MM.1S (cell line): ENCODE data around the gene MRPL16.

Source experiments
- DNase-seq: peaks from one replicate; pipeline ENCODE4 v3.0.0-alpha.2; 2015
- H2AFZ ChIP-seq: fragments of 300-600 bp; sonication (generic); 2 replicates; pipeline ENCODE4 v1.6.0; 2016; ENCODE audit warnings: antibody characterized with exemption, low read length
- H3F3A ChIP-seq: fragments of 300-600 bp; sonication (generic); 2 replicates; pipeline ENCODE4 v1.6.1; 2016; ENCODE audit warnings: mild to moderate bottlenecking, antibody characterized with exemption, low read length, moderate library complexity, mixed read lengths; ENCODE audit not compliant: insufficient read depth
- H3K27ac ChIP-seq: fragments of 300-600 bp; sonication (generic); 2 replicates; pipeline ENCODE4 v1.5.1; 2016; ENCODE audit warnings: mild to moderate bottlenecking, low read length
- H3K27me3 ChIP-seq: fragments of 300-600 bp; sonication (generic); replicated peaks from 2 replicates; pipeline ENCODE4 v1.6.0; 2016; ENCODE audit warnings: low read length; ENCODE audit not compliant: insufficient read depth
- H3K36me3 ChIP-seq: fragments of 300-600 bp; sonication (generic); replicated peaks from 2 replicates; pipeline ENCODE4 v1.6.1; 2016; ENCODE audit warnings: mild to moderate bottlenecking, low read length, mixed read lengths; ENCODE audit not compliant: insufficient read depth
- H3K4me1 ChIP-seq: fragments of 300-600 bp; sonication (generic); 2 replicates; pipeline ENCODE4 v1.6.1; 2016; ENCODE audit warnings: low read length, mixed read lengths
- H3K4me2 ChIP-seq: fragments of 300-600 bp; sonication (generic); 2 replicates; pipeline ENCODE4 v1.6.0; 2016; ENCODE audit warnings: low read depth, low read length
- H3K4me3 ChIP-seq: fragments of 300-600 bp; sonication (generic); 2 replicates; pipeline ENCODE4 v1.5.1; 2016; ENCODE audit warnings: low read length, mixed read lengths
- H3K79me2 ChIP-seq: fragments of 300-600 bp; sonication (generic); 2 replicates; pipeline ENCODE4 v1.6.1; 2016; ENCODE audit warnings: mixed run types, low read length, mixed read lengths
- H3K9ac ChIP-seq: fragments of 300-600 bp; sonication (generic); 2 replicates; pipeline ENCODE4 v1.6.1; 2016; ENCODE audit warnings: low read length, mixed read lengths
- H3K9me2 ChIP-seq: fragments of 300-600 bp; sonication (generic); replicated peaks from 2 replicates; pipeline ENCODE4 v1.6.1; 2016; ENCODE audit warnings: mild to moderate bottlenecking, low read length, mixed read lengths; ENCODE audit not compliant: insufficient read depth
- H3K9me3 ChIP-seq: fragments of 300-600 bp; sonication (generic); replicated peaks from 2 replicates; pipeline ENCODE4 v1.6.1; 2016; ENCODE audit warnings: mild to moderate bottlenecking, low read length, mixed read lengths; ENCODE audit not compliant: insufficient read depth
- H4K20me1 ChIP-seq: fragments of 300-600 bp; sonication (generic); 2 replicates; pipeline ENCODE4 v1.6.1; 2016; ENCODE audit warnings: mild to moderate bottlenecking, low read length, moderate library complexity, mixed read lengths; ENCODE audit not compliant: insufficient read depth
- CTCF ChIP-seq: fragments of 300-600 bp; sonication (generic); IDR thresholded peaks from 2 replicates; pipeline ENCODE4 v1.5.1; 2016; ENCODE audit warnings: antibody characterized with exemption, low read length, mixed read lengths
- EZH2 ChIP-seq: fragments of 300-600 bp; sonication (generic); optimal IDR thresholded peaks from 2 replicates; pipeline ENCODE3; 2017; ENCODE audit warnings: low read depth, mild to moderate bottlenecking, antibody characterized with exemption, low read length, mixed read lengths
- EZH2phosphoT487 ChIP-seq: fragments of 300-600 bp; sonication (generic); IDR thresholded peaks from 2 replicates; pipeline ENCODE4 v1.6.1; 2018; ENCODE audit warnings: antibody characterized with exemption, low read length

Gene MRPL16

GRCh38 chr11:59777104-59777503 lies 33.5 kb downstream of the MRPL16 start:
- H3K79me2 ChIP-seq: no peaks in the 10 kb centered on the region
- H3F3A ChIP-seq: no peaks in the 10 kb centered on the region
- no peak overlapping the region for H3K4me2 ChIP-seq
- no peaks in the 10 kb centered on the region; the same call in 1 of the 2 replicates for H3K36me3 ChIP-seq
- no peaks in the 10 kb centered on the region for H3K9me3 ChIP-seq
- H4K20me1 ChIP-seq: no peaks in the 10 kb centered on the region
- no peak overlapping the region for H3K9ac ChIP-seq
- no peak overlapping the region for H3K27ac ChIP-seq
- DNase-seq: no peak
- TF ChIP-seq EZH2phosphoT487 (no peak), CTCF (no peak), EZH2 (no peak)
- no peaks in the 10 kb centered on the region for H3K4me1 ChIP-seq
- H3K9me2 ChIP-seq: no peaks in the 10 kb centered on the region
- no peak overlapping the region for H2AFZ ChIP-seq
- H3K4me3 ChIP-seq: no peak overlapping the region
- no peaks in the 10 kb centered on the region for H3K27me3 ChIP-seq

- no peak overlapping the region for H3K27ac ChIP-seq
- H3K4me3 ChIP-seq: no peak overlapping the region
- no peaks in the 10 kb centered on the region for H3K4me1 ChIP-seq
- H3K4me2 ChIP-seq: no peak overlapping the region
- no peaks in the 10 kb centered on the region for H3K9me3 ChIP-seq
- H3K27me3 ChIP-seq: no peaks in the 10 kb centered on the region
- no peaks in the 10 kb centered on the region for H4K20me1 ChIP-seq
- H3K9ac ChIP-seq: no peak overlapping the region
- H3K79me2 ChIP-seq: 0 out of 2 replicates have a peak, but pooled peaks cover 1% of the 10 kb centered on the region
- no peaks in the 10 kb centered on the region for H3K9me2 ChIP-seq
- H3K36me3 ChIP-seq: no peaks in the 10 kb centered on the region; the same call in 1 of the 2 replicates
- DNase-seq: no peak
- no peak for TF ChIP-seq CTCF
- no peak for TF ChIP-seq EZH2
- no peak for TF ChIP-seq EZH2phosphoT487
- no peak overlapping the region for H2AFZ ChIP-seq
- no peaks in the 10 kb centered on the region for H3F3A ChIP-seq
Measured at GRCh38 chr11:59776210-59777066, 34.1 kb downstream of the MRPL16 start.

GRCh38 chr11:59773083-59773440 lies 37.5 kb downstream of the MRPL16 start:
- H3K4me2 ChIP-seq: no peak overlapping the region
- no peak for DNase-seq
- no peaks in the 10 kb centered on the region for H3K9me2 ChIP-seq
- no peaks in the 10 kb centered on the region for H4K20me1 ChIP-seq
- no peak overlapping the region for H3K9ac ChIP-seq
- H3K79me2 ChIP-seq: peaks cover 32% of the 10 kb centered on the region
- TF ChIP-seq CTCF (no peak), EZH2 (no peak), EZH2phosphoT487 (no peak)
- no peaks in the 10 kb centered on the region for H3F3A ChIP-seq
- no peaks in the 10 kb centered on the region for H3K27me3 ChIP-seq
- no peak overlapping the region for H2AFZ ChIP-seq
- no peaks in the 10 kb centered on the region; the same call in 1 of the 2 replicates for H3K36me3 ChIP-seq
- H3K9me3 ChIP-seq: no peaks in the 10 kb centered on the region
- H3K4me3 ChIP-seq: no peak overlapping the region
- no peak overlapping the region for H3K27ac ChIP-seq
- H3K4me1 ChIP-seq: no peaks in the 10 kb centered on the region
